CD4-positive, alpha-beta T cell (primary cell): ENCODE results near the gene WDCP. TPM values are rescaled to one million over a fixed set of nuclear protein-coding genes. Genes with fewer than 3 reads are reported as not detected.

Experiments
- ATAC-seq: fragments of 200-7000 bp; cut with Tn5 transposase; one replicate; pipeline ENCODE4 v1.10.0; 2022; ENCODE audit warnings: mild to moderate bottlenecking; ENCODE audit not compliant: poor library complexity
- CTCF ChIA-PET: fragments of 350-600 bp; sonication (Branson Sonifier 250); formaldehyde crosslinking; loops from one replicate; lab custom pipeline; 2021; ENCODE audit warnings: antibody characterized with exemption, inconsistent platforms; lab: Charles Lee
- POLR2A ChIA-PET: fragments of 350-600 bp; sonication (Branson Sonifier 250); formaldehyde crosslinking; loops from one replicate; lab custom pipeline; 2021; ENCODE audit warnings: antibody characterized with exemption, inconsistent platforms; lab: Charles Lee
- DNase-seq, 14 experiments: peaks; one replicate each; pipeline ENCODE4 v3.0.0-alpha.2; 2013 to 2020; ENCODE audit warnings: mixed read lengths in 2 of 14
- H3K27ac ChIP-seq, 2 donors: one replicate each; pipeline versions ENCODE4 v1.5.1 to v1.7.0; 2013; ENCODE audit warnings: low read length in 2 of 2, low read depth in 1 of 2, mild to moderate bottlenecking in 1 of 2
- H3K27me3 ChIP-seq, 2 experiments: 1 replicate in 1 of 2; 2 replicates in 1 of 2; pipeline versions ENCODE4 v1.6.1 to v1.7.0; 2013; ENCODE audit warnings: low read length in 2 of 2, control low read depth in 1 of 2, mild to moderate bottlenecking in 1 of 2, moderate library complexity in 1 of 2; ENCODE audit not compliant: insufficient read depth in 2 of 2, control insufficient read depth in 1 of 2
- H3K36me3 ChIP-seq: one replicate; pipeline ENCODE4 v1.6.1; 2013; ENCODE audit warnings: low read length, control low read depth; ENCODE audit not compliant: insufficient read depth
- H3K4me1 ChIP-seq: one replicate; pipeline ENCODE4 v1.6.1; 2013; ENCODE audit warnings: low read length, control low read depth; ENCODE audit not compliant: insufficient read depth
- H3K4me3 ChIP-seq: one replicate; pipeline ENCODE4 v1.5.1; 2013; ENCODE audit warnings: mild to moderate bottlenecking, low read length, moderate library complexity
- H3K9me3 ChIP-seq, 2 experiments: 1 replicate in 1 of 2; 2 replicates in 1 of 2; pipeline versions ENCODE4 v1.6.1 to v1.7.0; 2013; ENCODE audit warnings: low read length in 2 of 2, mild to moderate bottlenecking in 2 of 2, control low read depth in 1 of 2, moderate library complexity in 1 of 2; ENCODE audit not compliant: control insufficient read depth in 1 of 2, insufficient read depth in 1 of 2
- H3K27ac Mint-ChIP-seq: one replicate; pipeline ENCODE4 v1.8.0; 2020; ENCODE audit warnings: mixed read lengths
- H3K27me3 Mint-ChIP-seq: one replicate; pipeline ENCODE4 v1.8.0; 2021; ENCODE audit warnings: mixed read lengths
- H3K36me3 Mint-ChIP-seq: one replicate; pipeline ENCODE4 v1.8.0; 2021; ENCODE audit warnings: low read depth, mixed read lengths
- H3K4me1 Mint-ChIP-seq: one replicate; pipeline ENCODE4 v1.8.0; 2021; ENCODE audit warnings: low read depth, mixed read lengths
- H3K4me3 Mint-ChIP-seq: one replicate; pipeline ENCODE4 v1.8.0; 2020; ENCODE audit warnings: mild to moderate bottlenecking, mixed read lengths
- H3K9me3 Mint-ChIP-seq: one replicate; pipeline ENCODE4 v1.8.0; 2020; ENCODE audit warnings: mixed read lengths
- intact Hi-C, 2 experiments: fragments of 100-400 bp; cut with DNase I in 1 of 2; cut with micrococcal nuclease in 1 of 2; formaldehyde crosslinking; loops; one replicate each; pipeline versions ENCODE4 v1.15.1 to v1.9.0; 2023 to 2025; cut with DNase I, micrococcal nuclease
- total RNA-seq, 174 experiments: library from RNA in 2 of 174; stranded (reverse) in 2 of 174; gene quantifications; one replicate each; pipeline ENCODE4 v1.2.3 and lab custom pipeline; 2021 to 2026
- TF ChIP-seq, protein P1 (sequence below): fragments of 200-600 bp; IDR thresholded peaks from one replicate; pipeline ENCODE4 v1.8.0; 2022; ENCODE audit warnings: antibody characterized with exemption, mild to moderate bottlenecking

Gene WDCP
- total RNA-seq, 2 experiments from 2014 or later, result 1.4 to 2.0 TPM

GRCh38 chr2:24077535-24077877 lies 30.3 kb upstream of the WDCP start:
- peak overlapping the region; percentile 98 for H3K27ac Mint-ChIP-seq
- Histone ChIP-seq H3K27me3 (no peaks in the 10 kb centered on the region), H3K4me1 (peaks cover 27% of the 10 kb centered on the region), H3K27ac (peak overlapping the region; percentile 86 to 95), H3K9me3 (no peaks in the 10 kb centered on the region), H3K36me3 (peaks cover 22% of the 10 kb centered on the region), H3K4me3 (peak overlapping the region; percentile 93)
- peak overlapping the region; percentile 97 for H3K4me3 Mint-ChIP-seq
- no peak for DNase-seq
- no peaks in the 10 kb centered on the region for H3K9me3 Mint-ChIP-seq
- no peaks in the 10 kb centered on the region for H3K27me3 Mint-ChIP-seq
- TF ChIP-seq, protein P1, sequence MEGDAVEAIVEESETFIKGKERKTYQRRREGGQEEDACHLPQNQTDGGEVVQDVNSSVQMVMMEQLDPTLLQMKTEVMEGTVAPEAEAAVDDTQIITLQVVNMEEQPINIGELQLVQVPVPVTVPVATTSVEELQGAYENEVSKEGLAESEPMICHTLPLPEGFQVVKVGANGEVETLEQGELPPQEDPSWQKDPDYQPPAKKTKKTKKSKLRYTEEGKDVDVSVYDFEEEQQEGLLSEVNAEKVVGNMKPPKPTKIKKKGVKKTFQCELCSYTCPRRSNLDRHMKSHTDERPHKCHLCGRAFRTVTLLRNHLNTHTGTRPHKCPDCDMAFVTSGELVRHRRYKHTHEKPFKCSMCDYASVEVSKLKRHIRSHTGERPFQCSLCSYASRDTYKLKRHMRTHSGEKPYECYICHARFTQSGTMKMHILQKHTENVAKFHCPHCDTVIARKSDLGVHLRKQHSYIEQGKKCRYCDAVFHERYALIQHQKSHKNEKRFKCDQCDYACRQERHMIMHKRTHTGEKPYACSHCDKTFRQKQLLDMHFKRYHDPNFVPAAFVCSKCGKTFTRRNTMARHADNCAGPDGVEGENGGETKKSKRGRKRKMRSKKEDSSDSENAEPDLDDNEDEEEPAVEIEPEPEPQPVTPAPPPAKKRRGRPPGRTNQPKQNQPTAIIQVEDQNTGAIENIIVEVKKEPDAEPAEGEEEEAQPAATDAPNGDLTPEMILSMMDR, result no peak
- ChIA-PET POLR2A (interaction anchor here (0.8 to 2.8 kb wide), 4 partner anchors 29 to 413 kb away, joined by 3 to 132 read pairs (median 47); partner anchors contain the start of genes ATAD2B, FKBP1B, ITSN2 and WDCP), CTCF (interaction anchor here (1.1 to 1.3 kb wide), 2 partner anchors 11 to 253 kb away, joined by 3 read pairs; no protein-coding TSS in a partner anchor)
- H3K36me3 Mint-ChIP-seq, result peaks cover 45% of the 10 kb centered on the region
- H3K4me1 Mint-ChIP-seq, result peaks cover 37% of the 10 kb centered on the region
- ATAC-seq, result no peak
- intact Hi-C loops, result loop anchor here (1.0 to 10.0 kb wide), 7 partner anchors 30 to 1957 kb away; partner anchors contain the start of genes ATAD2B (in 1 of the 2), CENPO (in 1 of the 2), ITSN2 (in 1 of the 2) and NCOA1 (in 1 of the 2)

DNA sequence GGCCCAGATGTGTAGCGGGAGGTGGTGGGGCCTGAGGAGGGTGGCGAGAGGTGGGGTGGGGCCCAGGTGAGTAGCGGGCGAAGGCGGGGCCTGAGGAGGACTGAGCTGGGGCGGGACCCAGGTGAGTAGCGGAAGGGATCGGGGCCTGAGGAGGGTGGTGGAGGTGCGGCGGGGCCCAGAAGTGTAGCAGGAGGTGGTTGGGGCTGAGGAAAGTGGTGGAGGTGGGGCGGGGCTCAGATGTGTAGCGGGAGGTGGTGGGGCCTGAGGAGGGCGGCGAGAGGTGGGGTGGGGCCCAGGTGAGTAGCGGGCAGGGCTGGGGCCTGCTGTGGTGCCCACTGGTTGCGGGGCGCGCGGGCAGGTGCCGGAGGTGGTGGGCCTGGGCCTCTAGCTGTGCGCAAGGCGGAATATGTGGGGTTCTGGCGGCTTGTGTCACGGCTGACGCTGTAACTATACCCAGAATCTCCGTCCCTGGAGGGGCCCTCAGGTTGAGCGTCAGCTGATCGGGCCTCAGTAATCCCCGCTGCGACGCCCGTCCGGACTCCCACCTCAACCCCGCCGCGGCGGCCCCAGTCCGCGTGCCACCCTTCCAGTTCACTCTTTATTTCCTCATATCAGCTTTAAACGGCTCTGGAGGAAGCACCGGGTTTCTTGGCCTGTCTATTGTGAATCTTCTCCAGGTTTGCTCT lies 29.8 kb upstream of the WDCP start:
- CTCF ChIA-PET, result interaction anchor here (0.9 to 2.2 kb wide), 6 partner anchors 8 to 253 kb away, joined by 3 to 23 read pairs (median 4); partner anchors contain the start of genes ATAD2B, TP53I3 and WDCP
- H3K27me3 ChIP-seq, result no peaks in the 10 kb centered on the region
- Mint-ChIP-seq H3K4me1 (peaks cover 41% of the 10 kb centered on the region), H3K36me3 (peaks cover 45% of the 10 kb centered on the region), H3K27me3 (no peaks in the 10 kb centered on the region), H3K4me3 (peak overlapping the region; percentile 97), H3K9me3 (no peaks in the 10 kb centered on the region), H3K27ac (peak overlapping the region; percentile 98)
- intact Hi-C loops, result loop anchor here (1.0 to 10.0 kb wide), 8 partner anchors 30 to 1958 kb away; partner anchors contain the start of genes ATAD2B (in 2 of the 2), WDCP (in 2 of the 2), CENPO (in 1 of the 2) and ITSN2 (in 1 of the 2)
- TF ChIP-seq, protein P1, result no peak
- no peaks in the 10 kb centered on the region for H3K9me3 ChIP-seq
- POLR2A ChIA-PET, result interaction anchor here (0.6 to 2.8 kb wide), 19 partner anchors 8 to 1802 kb away, joined by 3 to 132 read pairs (median 4); partner anchors contain the start of genes ASXL2, ATAD2B, CENPO and FKBP1B
- H3K4me3 ChIP-seq, result peak overlapping the region; percentile 93
- ATAC-seq (no peak), DNase-seq (no peak)
- H3K36me3 ChIP-seq, result peaks cover 27% of the 10 kb centered on the region
- peak overlapping the region; percentile 86 to 95 for H3K27ac ChIP-seq
- peaks cover 27% of the 10 kb centered on the region for H3K4me1 ChIP-seq
